HL-60 (cell line): ENCODE data around the gene STAMBPL1.

Experiments
- DNase-seq, 2 experiments: peaks; one replicate each; pipeline ENCODE4 v3.0.0-alpha.2; 2010 to 2020; ENCODE audit warnings: low read depth in 1 of 2, low spot score in 1 of 2
- H3K27ac ChIP-seq: fragments of 250-450 bp; sonication (Bioruptor Pico); replicated peaks from 2 replicates; pipeline ENCODE4 v1.5.1; 2020; ENCODE audit warnings: mild to moderate bottlenecking, moderate library complexity
- H3K27me3 ChIP-seq: fragments of 250-450 bp; sonication (Bioruptor Pico); 2 replicates; pipeline ENCODE4 v1.5.1; 2021; ENCODE audit warnings: mild to moderate bottlenecking, moderate library complexity; ENCODE audit not compliant: insufficient read depth, poor library complexity, severe bottlenecking
- H3K4me3 ChIP-seq: replicated peaks from 2 replicates; pipeline ENCODE4 v1.5.1; 2011; ENCODE audit warnings: mild to moderate bottlenecking, control low read depth, low read length; ENCODE audit not compliant: insufficient read depth
- CTCF ChIP-seq: IDR thresholded peaks from one replicate; pipeline ENCODE4 v1.5.1; 2011; ENCODE audit warnings: low read length, control low read depth, inconsistent platforms; ENCODE audit not compliant: insufficient read depth
- GABPA ChIP-seq: IDR thresholded peaks from 2 replicates; pipeline ENCODE4 v1.6.1; 2012; ENCODE audit warnings: low read depth
- POLR2AphosphoS5 ChIP-seq: IDR thresholded peaks from 2 replicates; pipeline ENCODE4 v1.6.1; 2012; ENCODE audit warnings: low read depth
- REST ChIP-seq: IDR thresholded peaks from 2 replicates; pipeline ENCODE4 v1.6.1; 2012; ENCODE audit warnings: low read depth; ENCODE audit not compliant: insufficient replicate concordance
- SPI1 ChIP-seq: IDR thresholded peaks from 2 replicates; pipeline ENCODE4 v1.6.1; 2012; ENCODE audit warnings: low read depth, mild to moderate bottlenecking, borderline replicate concordance

The STAMBPL1 gene

GRCh38 chr10:88895250-88895649 is 15.2 kb downstream of the STAMBPL1 start:
- no peak overlapping the region for H3K4me3 ChIP-seq
- H3K27me3 ChIP-seq = no peaks in the 10 kb centered on the region
- H3K27ac ChIP-seq = no peak overlapping the region
- DNase-seq = no peak
- TF ChIP-seq CTCF = no peak
- TF ChIP-seq REST = no peak
- TF ChIP-seq POLR2AphosphoS5 = no peak
- TF ChIP-seq SPI1 = no peak
- TF ChIP-seq GABPA = no peak

- Histone ChIP-seq H3K4me3 (no peak overlapping the region), H3K27me3 (no peaks in the 10 kb centered on the region), H3K27ac (no peak overlapping the region)
- DNase-seq = no peak
- TF ChIP-seq GABPA (no peak), POLR2AphosphoS5 (no peak), REST (no peak), CTCF (no peak), SPI1 (no peak)
These were observed 16.4 kb downstream of the STAMBPL1 start for GRCh38 chr10:88896372-88896993.

- Histone ChIP-seq H3K27me3 (no peaks in the 10 kb centered on the region), H3K4me3 (no peak overlapping the region), H3K27ac (no peak overlapping the region)
- DNase-seq = no peak
- TF ChIP-seq CTCF (no peak), POLR2AphosphoS5 (no peak), GABPA (no peak)
These were observed 17.2 kb downstream of the STAMBPL1 start for GRCh38 chr10:88896994-88897853.

GRCh38 chr10:88898727-88899126 is 18.7 kb downstream of the STAMBPL1 start:
- no peak for DNase-seq
- no peak overlapping the region for H3K4me3 ChIP-seq
- TF ChIP-seq GABPA (no peak), SPI1 (no peak), POLR2AphosphoS5 (no peak), CTCF (no peak), REST (no peak)
- H3K27me3 ChIP-seq = no peaks in the 10 kb centered on the region
- H3K27ac ChIP-seq = no peak overlapping the region
